ENCODE results near the gene MMP15. TPM values are rescaled to one million over a fixed set of nuclear protein-coding genes. Genes with fewer than 3 reads are reported as not detected.
A peak's percentile ranks its signal among the peaks of the same experiment; 100 is the strongest.

Gene MMP15
- total and polyA plus RNA-seq, 4 donors = 0.82 to 5.9 (median 3.8) TPM

- Histone ChIP-seq H3K27ac (ENCODE audit: low read depth in 1 of 2, low read length in 2 of 2) (no peak overlapping the region), H3K27me3 (ENCODE audit: control insufficient read depth in 1 of 2, insufficient read depth in 2 of 2, low read length in 1 of 2) (no peaks in the 10 kb centered on the region), H3K36me3 (ENCODE audit: control insufficient read depth in 1 of 2, insufficient read depth in 2 of 2, low read length in 1 of 2) (peaks cover 0 to 2% of the 10 kb centered on the region in 2 donors), H3K4me3 (ENCODE audit: low read length in 2 of 2) (no peak overlapping the region), H3K9me3 (ENCODE audit: control insufficient read depth, low read length) (no peaks in the 10 kb centered on the region), H3K4me1 (ENCODE audit: control insufficient read depth in 1 of 2, insufficient read depth in 2 of 2, low read length in 2 of 2) (no peaks in the 10 kb centered on the region)
- ATAC-seq (ENCODE audit: low FRiP score) (no peak), DNase-seq (no peak)
- WGBS, 2 donors = 60 to 63% methylated on average over 8 of the region's 8 CpGs
- intact Hi-C loops (cut with DNase I) = loop anchor here (5.0 to 10.0 kb wide), 2 partner anchors 101 to 474 kb away; no protein-coding TSS in a partner anchor
These were observed 4.7 kb upstream of the MMP15 start for GRCh38 chr16:58020628-58021521.

GRCh38 chr16:58021661-58022551 is 3.6 kb upstream of the MMP15 start:
- intact Hi-C loops (cut with DNase I) = loop anchor here (1.0 to 10.0 kb wide), 3 partner anchors 100 to 473 kb away; no protein-coding TSS in a partner anchor
- DNase-seq (no peak), ATAC-seq (ENCODE audit: low FRiP score) (no peak)
- WGBS, 2 donors = 71 to 76% methylated on average over 8 of the region's 8 CpGs
- H3K27ac ChIP-seq (ENCODE audit: low read depth in 1 of 2, low read length in 2 of 2) = peak overlapping the region in 1 of 2 donors; percentile 3
- no peaks in the 10 kb centered on the region for H3K4me1 ChIP-seq (ENCODE audit: control insufficient read depth in 1 of 2, insufficient read depth in 2 of 2, low read length in 2 of 2)
- H3K36me3 ChIP-seq (ENCODE audit: control insufficient read depth in 1 of 2, insufficient read depth in 2 of 2, low read length in 1 of 2) = peaks cover 0 to 2% of the 10 kb centered on the region in 2 donors
- no peak overlapping the region for H3K4me3 ChIP-seq (ENCODE audit: low read length in 2 of 2)
- H3K27me3 ChIP-seq (ENCODE audit: control insufficient read depth in 1 of 2, insufficient read depth in 2 of 2, low read length in 1 of 2) = no peaks in the 10 kb centered on the region
- no peaks in the 10 kb centered on the region for H3K9me3 ChIP-seq (ENCODE audit: control insufficient read depth, low read length)

- no peaks in the 10 kb centered on the region for H3K27me3 ChIP-seq (ENCODE audit: control insufficient read depth in 1 of 2, insufficient read depth in 2 of 2, low read length in 1 of 2)
- no peak for ATAC-seq (ENCODE audit: low FRiP score)
- WGBS, 2 donors = 7 to 11% methylated on average over 17 to 18 of the region's 18 CpGs
- H3K27ac ChIP-seq (ENCODE audit: low read depth in 1 of 2, low read length in 2 of 2) = no peak overlapping the region
- H3K36me3 ChIP-seq (ENCODE audit: control insufficient read depth in 1 of 2, insufficient read depth in 2 of 2, low read length in 1 of 2) = peaks cover 0 to 2% of the 10 kb centered on the region in 2 donors
- intact Hi-C loops (cut with DNase I) = loop anchor here (1.0 to 10.0 kb wide), 3 partner anchors 100 to 472 kb away; no protein-coding TSS in a partner anchor
- no peaks in the 10 kb centered on the region for H3K4me1 ChIP-seq (ENCODE audit: control insufficient read depth in 1 of 2, insufficient read depth in 2 of 2, low read length in 2 of 2)
- DNase-seq = peak; percentile 86 to 93
- no peaks in the 10 kb centered on the region for H3K9me3 ChIP-seq (ENCODE audit: control insufficient read depth, low read length)
- no peak overlapping the region for H3K4me3 ChIP-seq (ENCODE audit: low read length in 2 of 2)
These were observed 2.8 kb upstream of the MMP15 start for GRCh38 chr16:58022601-58023371.

- H3K4me1 ChIP-seq (ENCODE audit: control insufficient read depth in 1 of 2, insufficient read depth in 2 of 2, low read length in 2 of 2) = no peaks in the 10 kb centered on the region
- WGBS, 2 donors = 13 to 16% methylated on average over 57 of the region's 57 CpGs
- peak overlapping the region; percentile 20 to 49 for H3K4me3 ChIP-seq (ENCODE audit: low read length in 2 of 2)
- intact Hi-C loops (cut with DNase I) = loop anchor here (5.0 to 10.0 kb wide), 3 partner anchors 98 to 470 kb away; partner anchors contain the start of gene CSNK2A2 (in 2 of the 2)
- DNase-seq (peak in 1 of 2 donors; percentile 78), ATAC-seq (ENCODE audit: low FRiP score) (no peak)
- no peaks in the 10 kb centered on the region for H3K9me3 ChIP-seq (ENCODE audit: control insufficient read depth, low read length)
- H3K27ac ChIP-seq (ENCODE audit: low read depth in 1 of 2, low read length in 2 of 2) = no peak overlapping the region
- H3K36me3 ChIP-seq (ENCODE audit: control insufficient read depth in 1 of 2, insufficient read depth in 2 of 2, low read length in 1 of 2) = no peaks in the 10 kb centered on the region
- no peaks in the 10 kb centered on the region for H3K27me3 ChIP-seq (ENCODE audit: control insufficient read depth in 1 of 2, insufficient read depth in 2 of 2, low read length in 1 of 2)
These were observed 836 bp upstream of the MMP15 start for GRCh38 chr16:58024486-58025350.

- peak; percentile 31 for ATAC-seq (ENCODE audit: low FRiP score)
- Histone ChIP-seq H3K4me3 (ENCODE audit: low read length in 2 of 2) (peak overlapping the region; percentile 20 to 49), H3K9me3 (ENCODE audit: control insufficient read depth, low read length) (no peaks in the 10 kb centered on the region), H3K27ac (ENCODE audit: low read depth in 1 of 2, low read length in 2 of 2) (no peak overlapping the region), H3K4me1 (ENCODE audit: control insufficient read depth in 1 of 2, insufficient read depth in 2 of 2, low read length in 2 of 2) (no peaks in the 10 kb centered on the region), H3K27me3 (ENCODE audit: control insufficient read depth in 1 of 2, insufficient read depth in 2 of 2, low read length in 1 of 2) (no peaks in the 10 kb centered on the region), H3K36me3 (ENCODE audit: control insufficient read depth in 1 of 2, insufficient read depth in 2 of 2, low read length in 1 of 2) (no peaks in the 10 kb centered on the region)
- 0% methylated on average over 60 to 65 of the region's 65 CpGs for WGBS, 2 donors
- DNase-seq = peak in 1 of 2 donors; percentile 88
- intact Hi-C loops (cut with DNase I) = loop anchor here (5.0 to 10.0 kb wide), 2 partner anchors 171 to 469 kb away; partner anchors contain the start of gene CSNK2A2 (in 2 of the 2)
These were observed 668 bp downstream of the MMP15 start for GRCh38 chr16:58026139-58026704.

GRCh38 chr16:58026705-58027160 is 1.2 kb downstream of the MMP15 start:
- Histone ChIP-seq H3K4me1 (ENCODE audit: control insufficient read depth in 1 of 2, insufficient read depth in 2 of 2, low read length in 2 of 2) (no peaks in the 10 kb centered on the region), H3K4me3 (ENCODE audit: low read length in 2 of 2) (peak overlapping the region in 1 of 2 donors; percentile 49), H3K27me3 (ENCODE audit: control insufficient read depth in 1 of 2, insufficient read depth in 2 of 2, low read length in 1 of 2) (no peaks in the 10 kb centered on the region), H3K9me3 (ENCODE audit: control insufficient read depth, low read length) (no peaks in the 10 kb centered on the region), H3K27ac (ENCODE audit: low read depth in 1 of 2, low read length in 2 of 2) (no peak overlapping the region), H3K36me3 (ENCODE audit: control insufficient read depth in 1 of 2, insufficient read depth in 2 of 2, low read length in 1 of 2) (no peaks in the 10 kb centered on the region)
- intact Hi-C loops (cut with DNase I) = loop anchor here (5.0 to 10.0 kb wide), 2 partner anchors 171 to 468 kb away; partner anchors contain the start of gene CSNK2A2 (in 2 of the 2)
- no peak for ATAC-seq (ENCODE audit: low FRiP score)
- WGBS, 2 donors = 1% methylated on average over 35 to 38 of the region's 38 CpGs
- DNase-seq = peak in 1 of 2 donors; percentile 77

Data from aorta (tissue), 5 donors.